ENCODE measurements around the gene NFATC3.

Gene NFATC3

DNA sequence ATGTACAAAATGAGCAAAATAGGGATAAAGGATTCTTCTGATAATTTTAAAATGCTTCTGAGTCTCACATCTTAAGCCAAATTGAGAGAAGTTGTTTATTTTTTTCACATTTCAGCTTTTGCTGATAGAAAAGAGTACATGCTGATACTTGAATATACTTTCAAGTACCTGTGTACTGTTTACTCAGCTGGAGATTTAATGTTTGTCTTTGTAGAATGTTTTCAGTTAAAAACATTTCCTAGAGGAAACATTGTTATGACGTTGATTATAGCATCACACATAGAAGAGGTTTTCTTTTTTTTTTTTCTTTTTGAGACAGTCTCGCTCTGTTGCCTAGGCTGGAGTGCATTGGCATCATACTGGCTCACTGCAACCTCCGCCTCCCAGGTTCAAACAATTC, 131.1 kb downstream of the NFATC3 start:
- no peak overlapping the region for H3K4me3 ChIP-seq (ENCODE audit: low read depth, low read length)
- no peak for DNase-seq (ENCODE audit: low read depth)
- TF ChIP-seq POLR2A (IDR thresholded peaks at IDR 0.05; ENCODE audit: extremely low read depth, insufficient read length), result no peak
- TF ChIP-seq, protein P1, sequence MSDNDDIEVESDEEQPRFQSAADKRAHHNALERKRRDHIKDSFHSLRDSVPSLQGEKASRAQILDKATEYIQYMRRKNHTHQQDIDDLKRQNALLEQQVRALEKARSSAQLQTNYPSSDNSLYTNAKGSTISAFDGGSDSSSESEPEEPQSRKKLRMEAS (IDR thresholded peaks at IDR 0.05; ENCODE audit: low read depth, low read length), result no peak
- TF ChIP-seq CTCF (IDR thresholded peaks at IDR 0.05; ENCODE audit: low read depth, low read length), result no peak
- TF ChIP-seq MYC (IDR thresholded peaks at IDR 0.05; ENCODE audit: low read depth, low read length), result no peak

GRCh38 chr16:68217506-68217905, 132.3 kb downstream of the NFATC3 start:
- TF ChIP-seq MYC (IDR thresholded peaks at IDR 0.05; ENCODE audit: low read depth, low read length) (no peak), POLR2A (IDR thresholded peaks at IDR 0.05; ENCODE audit: extremely low read depth, insufficient read length) (no peak), CTCF (IDR thresholded peaks at IDR 0.05; ENCODE audit: low read depth, low read length) (no peak)
- TF ChIP-seq, protein P1 (IDR thresholded peaks at IDR 0.05; ENCODE audit: low read depth, low read length), result no peak
- no peak for DNase-seq (ENCODE audit: low read depth)
- H3K4me3 ChIP-seq (ENCODE audit: low read depth, low read length), result no peak overlapping the region

DNA sequence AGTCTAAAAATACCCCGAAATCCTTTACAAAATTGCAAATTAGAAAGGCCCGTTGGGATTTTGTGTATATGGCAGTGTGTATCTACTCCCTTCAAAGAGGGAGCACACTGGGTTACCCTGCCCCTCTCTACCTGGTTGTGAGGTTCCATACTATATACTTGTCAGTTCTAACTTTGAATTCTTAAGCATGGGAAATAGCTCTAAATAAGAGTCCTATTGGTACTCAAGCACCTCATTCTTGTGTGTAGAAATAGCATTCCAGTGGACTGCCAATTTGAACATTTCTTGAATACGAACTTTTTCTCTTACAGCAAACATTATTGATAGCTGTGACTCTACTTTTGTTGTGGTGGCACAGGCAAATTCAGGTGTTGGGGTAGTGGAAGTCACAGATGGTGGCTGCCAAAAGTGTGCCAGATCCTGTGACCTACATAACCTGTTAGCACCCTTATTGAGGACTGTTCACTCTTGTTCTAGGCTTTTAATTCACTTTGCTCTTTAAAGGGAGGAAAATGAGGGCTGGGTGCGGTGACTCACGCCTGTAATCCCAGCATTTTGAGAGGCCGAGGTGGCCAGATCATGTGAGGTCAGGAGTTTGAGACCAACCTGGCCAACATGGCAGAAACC, 134.7 kb downstream of the NFATC3 start:
- DNase-seq (ENCODE audit: low read depth), result no peak
- no peak for TF ChIP-seq MYC (IDR thresholded peaks at IDR 0.05; ENCODE audit: low read depth, low read length)
- TF ChIP-seq, protein P1 (IDR thresholded peaks at IDR 0.05; ENCODE audit: low read depth, low read length), result no peak
- TF ChIP-seq CTCF (IDR thresholded peaks at IDR 0.05; ENCODE audit: low read depth, low read length), result no peak
- TF ChIP-seq POLR2A (IDR thresholded peaks at IDR 0.05; ENCODE audit: extremely low read depth, insufficient read length), result no peak
- H3K4me3 ChIP-seq (ENCODE audit: low read depth, low read length), result no peak overlapping the region

DNA sequence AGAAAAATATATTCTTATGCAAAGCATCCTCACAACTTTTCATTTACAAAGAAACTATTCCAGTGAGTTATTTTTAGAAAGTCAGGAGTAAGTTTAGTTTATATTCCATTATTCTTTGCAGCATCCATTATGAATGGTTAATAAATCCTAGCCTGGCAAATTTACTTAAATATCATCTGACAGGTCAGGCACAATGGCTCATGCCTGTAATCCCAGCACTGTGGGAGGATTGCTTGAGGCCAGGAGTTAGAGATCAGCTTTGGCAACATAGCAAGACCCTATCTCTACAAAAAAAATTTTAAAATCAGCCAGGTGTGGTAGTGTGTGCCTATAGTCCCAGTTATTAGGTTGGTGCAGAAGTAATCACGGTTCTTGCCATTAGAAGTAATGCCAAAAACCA, 137.9 kb downstream of the NFATC3 start:
- H3K4me3 ChIP-seq (ENCODE audit: low read depth, low read length), result no peak overlapping the region
- TF ChIP-seq MYC (IDR thresholded peaks at IDR 0.05; ENCODE audit: low read depth, low read length), result no peak
- TF ChIP-seq POLR2A (IDR thresholded peaks at IDR 0.05; ENCODE audit: extremely low read depth, insufficient read length), result no peak
- TF ChIP-seq, protein P1 (IDR thresholded peaks at IDR 0.05; ENCODE audit: low read depth, low read length), result no peak
- TF ChIP-seq CTCF (IDR thresholded peaks at IDR 0.05; ENCODE audit: low read depth, low read length), result no peak
- DNase-seq (ENCODE audit: low read depth), result no peak

DNA sequence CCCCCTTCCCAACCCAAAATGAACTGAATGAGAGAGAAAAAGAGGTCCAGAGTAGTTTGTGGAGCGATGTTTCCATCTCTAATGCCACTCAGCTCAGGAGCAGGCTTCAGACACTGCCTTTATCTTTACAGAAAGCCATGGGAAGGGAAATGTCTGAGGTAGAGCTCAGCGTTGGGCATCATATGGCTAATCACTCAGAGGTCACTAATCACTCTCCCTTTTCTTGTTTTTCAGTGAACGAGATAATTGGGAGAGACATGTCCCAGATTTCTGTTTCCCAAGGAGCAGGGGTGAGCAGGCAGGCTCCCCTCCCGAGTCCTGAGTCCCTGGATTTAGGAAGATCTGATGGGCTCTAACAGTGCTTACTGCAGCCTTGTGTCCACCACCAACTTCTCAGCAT, 140.9 kb downstream of the NFATC3 start:
- H3K4me3 ChIP-seq (ENCODE audit: low read depth, low read length), result no peak overlapping the region

More for the DNA sequence above, 140.9 kb downstream of the NFATC3 start:
- no peak for DNase-seq (ENCODE audit: low read depth)
- no peak for TF ChIP-seq MYC (IDR thresholded peaks at IDR 0.05; ENCODE audit: low read depth, low read length)
- TF ChIP-seq POLR2A (IDR thresholded peaks at IDR 0.05; ENCODE audit: extremely low read depth, insufficient read length), result no peak
- TF ChIP-seq CTCF (IDR thresholded peaks at IDR 0.05; ENCODE audit: low read depth, low read length), result no peak
- TF ChIP-seq, protein P1 (IDR thresholded peaks at IDR 0.05; ENCODE audit: low read depth, low read length), result no peak
